Measurements from ENCODE around the gene TSPY10.
"Not testable (repeated sequence)": the region's sequence is repeated elsewhere in the genome, so short reads cannot be mapped to it uniquely, and the experiment has no call there.

The TSPY10 gene

GRCh38 chrY:9527580-9527979 is at the start of gene TSPY10:
TSS of gene TSPY10 (plus strand) at chrY:9527880. CDS start at chrY:9527926, 46 bp downstream.
- DNase-seq, result not testable (repeated sequence)

GRCh38 chrY:9486967-9487366 is 40.7 kb upstream of the TSPY10 start, which contains the start of gene TSPY9:
TSS of gene TSPY9 (plus strand) at chrY:9487267. CDS start at chrY:9487313, 46 bp downstream.
- DNase-seq, result not testable (repeated sequence)

- not testable (repeated sequence) for DNase-seq
Observed at GRCh38 chrY:9504396-9504795, 23.3 kb upstream of the TSPY10 start.

GRCh38 chrY:9516287-9516686 is 11.4 kb upstream of the TSPY10 start:
- not testable (repeated sequence) for DNase-seq

Measured in NCI-H774 (cell line).